Aorta (tissue), 5 donors: ENCODE measurements around the gene SLC9A9. TPM values are rescaled to one million over a fixed set of nuclear protein-coding genes. Genes with fewer than 3 reads are reported as not detected.

Experiments
- ATAC-seq: fragments of 200-7000 bp; cut with Tn5 transposase; one replicate; pipeline ENCODE4 v1.9.1; 2022; ENCODE audit warnings: moderate library complexity; ENCODE audit not compliant: low FRiP score
- DNase-seq, 2 donors: peaks; one replicate each; pipeline ENCODE4 v3.0.0-alpha.2; 2020
- H3K27ac ChIP-seq, 2 donors: one replicate each; pipeline ENCODE4 v1.5.1; 2013; ENCODE audit warnings: low read length in 2 of 2, mild to moderate bottlenecking in 2 of 2, moderate library complexity in 2 of 2, control low read depth in 1 of 2, inconsistent platforms in 1 of 2, low read depth in 1 of 2
- H3K27me3 ChIP-seq, 2 donors: one replicate each; pipeline ENCODE4 v1.6.1; 2013; ENCODE audit warnings: control low read depth in 1 of 2, low read length in 1 of 2, mild to moderate bottlenecking in 1 of 2, moderate library complexity in 1 of 2; ENCODE audit not compliant: insufficient read depth in 2 of 2, control insufficient read depth in 1 of 2
- H3K36me3 ChIP-seq, 2 donors: one replicate each; pipeline ENCODE4 v1.6.1; 2013; ENCODE audit warnings: control low read depth in 1 of 2, low read length in 1 of 2, mild to moderate bottlenecking in 1 of 2; ENCODE audit not compliant: insufficient read depth in 2 of 2, control insufficient read depth in 1 of 2
- H3K4me1 ChIP-seq, 2 donors: one replicate each; pipeline ENCODE4 v1.6.1; 2013; ENCODE audit warnings: low read length in 2 of 2, control low read depth in 1 of 2, mild to moderate bottlenecking in 1 of 2, moderate library complexity in 1 of 2; ENCODE audit not compliant: insufficient read depth in 2 of 2, control insufficient read depth in 1 of 2
- H3K4me3 ChIP-seq, 2 donors: one replicate each; pipeline ENCODE4 v1.5.1; 2013; ENCODE audit warnings: low read length in 2 of 2, control low read depth in 1 of 2, mild to moderate bottlenecking in 1 of 2
- H3K9me3 ChIP-seq: one replicate; pipeline ENCODE4 v1.6.1; 2013; ENCODE audit warnings: mild to moderate bottlenecking, low read length; ENCODE audit not compliant: control insufficient read depth
- WGBS, 2 donors: extraction: QIAGEN DNeasy Blood & Tissue Kit; methylation state at CpG; one replicate each; pipeline ENCODE4 v1.1.7; 2013; 5-methylcytosine and 5-hydroxymethylcytosine counted together
- intact Hi-C, 2 donors: fragments of 100-400 bp; cut with DNase I; formaldehyde crosslinking; loops; one replicate each; pipeline versions ENCODE4 v1.14.2 to v1.15.0; 2022
- polyA plus RNA-seq, 2 donors: library from polyadenylated mRNA; stranded (reverse); fragments of 200-250 nt; gene quantifications; one replicate each; pipeline ENCODE4 v1.2.3, GENCODE V29; 2013
- total RNA-seq, 2 donors: library from RNA; stranded (reverse); fragmentation: NEBNext Ultra II Directional; extraction: Animal tissue kit (Norgen Biotek cat#: 25700); gene quantifications; one replicate each; pipeline ENCODE4 v1.2.1, GENCODE V29; 2021
- donor health status: healthy with polysubstance abuse.
- donor health status: Bipolar disorder and iron deficiency.
- donor health status: DM: no; HTN: no; CAD: no.
- donor health status: DM: no; HTN: no; CAD: no.
- donor health status: DM: yes; HTN: yes; CAD: no.

Gene SLC9A9
- total and polyA plus RNA-seq, 4 donors, result 7.3 to 45.8 (median 12.5) TPM

DNA sequence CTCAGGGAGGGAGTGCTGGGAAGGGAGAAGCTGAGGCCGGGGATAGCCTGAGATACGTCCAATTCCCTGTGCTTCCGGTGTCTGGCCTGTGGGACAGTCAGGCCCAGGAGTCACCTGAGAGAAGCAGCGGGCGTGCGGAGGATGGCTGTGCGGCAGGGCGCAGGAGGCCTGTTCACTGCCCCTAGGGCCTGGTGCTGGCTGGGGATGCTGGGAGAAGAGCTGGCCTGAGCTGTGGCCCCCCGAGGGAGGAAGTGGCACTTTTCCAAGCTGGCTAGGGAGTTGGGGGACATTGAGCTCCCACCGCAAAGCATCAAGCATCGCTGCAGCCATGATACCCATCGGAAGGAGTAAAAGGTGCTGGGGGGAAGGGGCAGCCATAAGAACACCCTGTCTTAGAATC, 619.9 kb downstream of the SLC9A9 start:
- Histone ChIP-seq H3K27me3 (no peaks in the 10 kb centered on the region), H3K36me3 (no peaks in the 10 kb centered on the region), H3K4me1 (no peaks in the 10 kb centered on the region), H3K4me3 (no peak overlapping the region), H3K27ac (no peak overlapping the region), H3K9me3 (no peaks in the 10 kb centered on the region)
- no peak for ATAC-seq
- 96% methylated on average over 12 of the region's 12 CpGs for WGBS, 2 donors
- no peak for DNase-seq
- intact Hi-C loops, result no loop called here

DNA sequence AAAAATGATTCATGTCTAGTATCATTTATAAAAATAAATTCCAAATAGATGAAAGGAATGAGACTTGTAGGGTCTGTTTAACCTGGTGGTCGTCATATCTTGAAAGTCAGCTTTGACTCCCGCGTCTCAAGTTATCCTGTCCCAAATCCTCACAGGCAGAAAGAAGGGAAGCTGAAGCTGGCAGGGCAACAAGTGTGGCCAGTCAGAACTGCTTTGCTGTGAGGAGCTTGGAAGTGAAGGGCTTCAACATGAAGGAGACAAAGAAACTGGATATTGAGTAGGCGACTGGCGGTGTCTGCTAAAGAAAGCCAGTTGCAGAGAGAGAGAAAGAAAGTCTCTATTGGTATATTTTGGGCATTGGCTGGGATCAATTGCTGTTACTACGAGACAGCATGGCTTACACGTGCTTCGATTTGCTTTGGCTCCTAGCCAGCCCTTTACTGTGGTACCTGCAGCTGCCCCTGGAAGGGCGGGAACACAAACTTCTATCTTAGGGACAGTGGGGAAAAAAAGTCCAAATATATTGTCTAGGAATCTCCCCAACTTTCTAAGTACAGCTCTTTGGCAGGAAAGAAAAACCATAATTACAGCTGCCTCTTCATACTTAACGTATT, 621.5 kb downstream of the SLC9A9 start:
- ATAC-seq, result no peak
- Histone ChIP-seq H3K4me3 (no peak overlapping the region), H3K27me3 (no peaks in the 10 kb centered on the region), H3K27ac (no peak overlapping the region), H3K36me3 (no peaks in the 10 kb centered on the region), H3K4me1 (no peaks in the 10 kb centered on the region), H3K9me3 (no peaks in the 10 kb centered on the region)
- DNase-seq, result no peak
- WGBS, 2 donors, result 70 to 71% methylated on average over 10 of the region's 10 CpGs
- intact Hi-C loops, result no loop called here

DNA sequence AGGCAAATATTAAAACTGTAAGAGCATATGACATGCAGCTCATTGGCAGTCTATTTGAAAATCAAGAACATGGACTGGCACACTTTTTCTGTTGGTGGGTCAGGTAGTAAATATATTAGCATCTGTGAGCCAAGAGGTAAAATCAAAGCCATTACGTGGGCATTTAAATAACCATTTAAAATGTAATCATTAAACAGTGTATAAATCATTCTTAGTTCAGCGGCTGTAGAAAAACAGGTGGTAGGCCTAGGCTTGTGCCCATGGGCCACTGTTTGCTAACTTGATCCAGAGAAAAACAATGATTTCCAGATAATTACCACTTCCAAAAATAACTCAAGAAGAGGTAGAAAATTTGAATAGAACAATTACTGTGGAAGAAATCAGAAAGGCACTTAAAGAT, 623.6 kb downstream of the SLC9A9 start:
- Histone ChIP-seq H3K27ac (no peak overlapping the region), H3K9me3 (no peaks in the 10 kb centered on the region), H3K36me3 (no peaks in the 10 kb centered on the region), H3K27me3 (no peaks in the 10 kb centered on the region), H3K4me3 (no peak overlapping the region), H3K4me1 (no peaks in the 10 kb centered on the region)
- WGBS, 2 donors, result 89 to 90% methylated on average over 2 of the region's 2 CpGs
- intact Hi-C loops, result no loop called here
- ATAC-seq (no peak), DNase-seq (no peak)

DNA sequence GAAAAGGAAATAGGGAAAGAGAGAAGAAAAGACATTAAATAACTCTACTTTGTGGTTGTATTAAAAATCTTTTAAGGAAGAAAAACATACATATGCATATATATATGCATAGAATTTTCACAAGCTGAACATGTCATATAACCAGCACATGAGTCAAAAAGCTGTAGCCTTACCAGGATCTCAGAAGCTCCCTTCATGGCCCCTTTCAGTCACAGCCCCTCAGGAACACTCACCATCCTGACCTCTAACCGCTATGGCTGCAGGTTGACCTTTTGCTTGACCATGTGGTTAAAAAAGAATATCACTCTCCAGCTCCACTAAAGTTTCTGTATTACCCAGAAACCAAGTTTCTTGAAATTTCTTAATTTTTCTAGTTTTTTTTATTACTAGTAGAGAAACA, 625.3 kb downstream of the SLC9A9 start:
- Histone ChIP-seq H3K36me3 (no peaks in the 10 kb centered on the region), H3K4me1 (no peaks in the 10 kb centered on the region), H3K27ac (no peak overlapping the region), H3K27me3 (no peaks in the 10 kb centered on the region), H3K4me3 (no peak overlapping the region), H3K9me3 (no peaks in the 10 kb centered on the region)
- 87 to 92% methylated on average over 1 of the region's 1 CpG for WGBS, 2 donors
- intact Hi-C loops, result no loop called here
- DNase-seq (no peak), ATAC-seq (no peak)

DNA sequence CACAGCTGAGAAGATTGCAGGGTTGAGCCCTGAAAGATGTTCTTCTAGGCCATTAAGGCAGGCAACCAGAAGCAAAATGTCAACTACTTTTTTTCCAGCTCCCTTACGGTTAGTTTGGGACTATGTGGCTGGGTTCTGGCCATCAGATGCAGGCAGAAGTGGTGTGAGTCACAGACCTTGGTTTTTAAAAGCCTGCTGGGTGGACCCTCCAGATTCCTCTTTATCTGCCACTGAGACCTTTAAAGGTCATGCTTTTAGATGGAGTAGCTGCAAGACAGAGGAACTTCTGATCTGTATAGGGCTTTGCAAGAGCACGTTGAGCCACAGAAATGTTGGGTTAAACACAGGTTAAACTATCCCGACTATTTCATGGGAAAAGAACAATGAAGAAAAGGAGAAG, 625.8 kb downstream of the SLC9A9 start:
- no peak for ATAC-seq
- 51 to 67% methylated on average over 3 of the region's 3 CpGs for WGBS, 2 donors
- H3K36me3 ChIP-seq, result no peaks in the 10 kb centered on the region
- intact Hi-C loops, result no loop called here
- no peak overlapping the region for H3K4me3 ChIP-seq
- H3K27me3 ChIP-seq, result no peaks in the 10 kb centered on the region
- H3K9me3 ChIP-seq, result no peaks in the 10 kb centered on the region
- no peak overlapping the region for H3K27ac ChIP-seq
- no peak for DNase-seq
- no peaks in the 10 kb centered on the region for H3K4me1 ChIP-seq

DNA sequence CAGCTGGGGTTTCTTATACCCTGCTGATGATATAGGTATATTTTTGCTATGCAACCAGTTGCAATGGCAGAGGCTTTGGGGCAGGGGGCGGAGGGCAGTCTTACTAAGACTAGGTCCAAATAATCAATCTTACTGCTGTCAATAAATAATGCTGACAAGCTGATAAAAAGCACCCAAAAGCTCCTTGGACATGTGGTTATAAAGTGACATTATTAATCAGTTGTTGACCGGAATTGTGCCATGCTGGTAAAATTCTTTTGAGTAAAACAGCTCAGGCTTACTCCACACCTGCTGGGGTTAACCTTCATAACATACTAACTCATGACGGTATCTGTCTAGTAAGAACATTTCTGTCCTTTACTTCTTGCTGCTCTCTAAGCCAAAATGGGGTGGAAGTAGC, 626.8 kb downstream of the SLC9A9 start:
- Histone ChIP-seq H3K27me3 (no peaks in the 10 kb centered on the region), H3K9me3 (no peaks in the 10 kb centered on the region), H3K36me3 (no peaks in the 10 kb centered on the region), H3K4me3 (no peak overlapping the region), H3K4me1 (no peaks in the 10 kb centered on the region), H3K27ac (no peak overlapping the region)
- intact Hi-C loops, result no loop called here
- WGBS, 2 donors, result 85 to 90% methylated on average over 3 of the region's 3 CpGs
- ATAC-seq (no peak), DNase-seq (no peak)

DNA sequence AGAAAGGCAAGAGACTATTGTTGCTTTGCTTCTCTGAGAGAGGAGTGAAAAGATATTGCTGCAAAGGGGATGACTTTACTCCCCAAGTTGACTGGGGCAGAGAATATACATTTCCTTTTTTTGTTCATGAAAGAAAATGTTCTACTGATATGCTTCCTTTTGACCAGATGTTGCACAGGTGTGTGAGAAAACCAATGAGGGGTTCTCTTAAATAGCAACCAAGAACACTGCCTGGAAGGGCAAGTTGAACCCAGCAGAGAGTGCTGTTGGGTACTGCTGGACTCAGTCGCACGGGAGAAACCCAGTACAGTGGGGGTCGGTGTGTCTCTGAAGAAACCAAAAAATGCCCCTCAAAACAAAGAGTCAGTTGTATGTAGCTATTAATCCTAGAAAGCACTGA, 627.5 kb downstream of the SLC9A9 start:
- no peaks in the 10 kb centered on the region for H3K9me3 ChIP-seq
- H3K4me3 ChIP-seq, result no peak overlapping the region
- ATAC-seq, result no peak
- no peaks in the 10 kb centered on the region for H3K27me3 ChIP-seq
- H3K36me3 ChIP-seq, result no peaks in the 10 kb centered on the region
- H3K27ac ChIP-seq, result no peak overlapping the region
- DNase-seq, result no peak
- no peaks in the 10 kb centered on the region for H3K4me1 ChIP-seq
- WGBS, 2 donors, result 90 to 96% methylated on average over 3 of the region's 3 CpGs
- intact Hi-C loops, result no loop called here

DNA sequence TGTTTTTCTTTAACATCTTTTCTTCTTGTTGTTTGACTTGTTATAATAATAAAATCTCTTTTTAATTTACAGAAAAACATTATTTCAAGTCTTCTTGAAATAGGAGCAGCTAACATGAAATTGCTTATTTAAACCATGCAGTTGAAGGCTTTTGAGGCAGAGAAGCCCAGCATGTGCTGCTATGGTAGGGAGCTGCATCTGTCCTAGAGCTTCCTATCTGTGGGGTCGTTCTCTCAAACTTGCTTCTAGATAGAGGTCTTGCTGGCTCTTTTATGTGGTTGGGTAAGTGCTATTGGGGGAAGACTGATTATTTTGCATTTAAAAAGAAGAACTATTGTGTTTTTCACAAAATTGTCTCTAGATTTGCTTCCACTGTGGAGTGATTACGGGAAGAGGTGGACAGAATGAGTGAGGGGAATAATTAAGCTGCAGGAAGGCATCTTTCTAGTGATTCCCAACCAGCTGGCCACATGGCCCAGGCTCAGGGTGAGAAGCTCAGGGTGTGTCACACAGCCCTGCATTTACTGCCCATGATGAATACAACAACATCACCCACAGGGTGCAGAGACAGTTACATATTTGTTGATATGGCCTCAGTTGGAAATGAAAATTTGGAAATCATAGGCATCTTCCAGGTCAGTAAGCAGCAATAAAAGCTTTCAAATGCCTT, 630.0 kb downstream of the SLC9A9 start:
- Histone ChIP-seq H3K27me3 (no peaks in the 10 kb centered on the region), H3K27ac (no peak overlapping the region), H3K9me3 (peaks cover under 1% of the 10 kb centered on the region), H3K4me1 (peaks cover 0 to 2% of the 10 kb centered on the region in 2 donors), H3K36me3 (no peaks in the 10 kb centered on the region), H3K4me3 (no peak overlapping the region)
- 90 to 91% methylated on average over 2 of the region's 2 CpGs for WGBS, 2 donors
- DNase-seq (no peak), ATAC-seq (no peak)
- intact Hi-C loops, result no loop called here

DNA sequence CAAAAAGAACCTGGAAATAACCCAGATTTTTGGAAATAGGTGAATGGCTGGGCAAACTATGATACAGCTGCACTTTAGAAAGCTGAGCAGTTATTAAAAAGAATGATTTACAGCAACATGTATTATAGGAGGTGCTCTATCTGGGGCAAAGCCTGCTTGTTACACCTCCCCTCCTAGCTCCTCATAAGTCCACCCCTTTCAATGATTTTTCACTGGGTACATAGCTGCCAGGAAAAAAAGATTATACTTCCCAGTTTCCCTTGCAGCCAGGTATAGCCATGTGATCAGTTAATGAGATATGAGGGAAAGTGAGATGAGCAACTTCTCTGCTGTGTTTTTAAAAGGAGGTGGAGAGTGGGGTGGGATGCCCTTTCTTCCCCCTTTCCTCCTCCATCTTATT, 631.0 kb downstream of the SLC9A9 start:
- no peak overlapping the region for H3K4me3 ChIP-seq
- H3K9me3 ChIP-seq, result peaks cover 1% of the 10 kb centered on the region
- H3K36me3 ChIP-seq, result no peaks in the 10 kb centered on the region
- ATAC-seq (no peak), DNase-seq (no peak)
- intact Hi-C loops, result no loop called here
- peaks cover 0 to 2% of the 10 kb centered on the region in 2 donors for H3K4me1 ChIP-seq
- no peaks in the 10 kb centered on the region for H3K27me3 ChIP-seq
- H3K27ac ChIP-seq, result no peak overlapping the region
